Keratinocyte (primary cell): ENCODE data around the gene GASK1A. TPM values are rescaled to one million over a fixed set of nuclear protein-coding genes. Genes with fewer than 3 reads are reported as not detected.

Source experiments
- DNase-seq: peaks from one replicate; pipeline ENCODE4 v3.0.0-alpha.2; 2011; ENCODE audit warnings: low read depth, missing footprints, low spot score
- FAIRE-seq: peaks from 2 replicates; lab custom pipeline; 2011; peaks lifted over from hg19 to GRCh38; lab: Jason Lieb, UNC
- H2AFZ ChIP-seq: 2 replicates; pipeline ENCODE4 v1.6.0; 2012; ENCODE audit warnings: low read length, control low read depth, inconsistent platforms; ENCODE audit not compliant: control insufficient read depth
- H3K27ac ChIP-seq: 2 replicates; pipeline ENCODE4 v1.5.1; 2011; ENCODE audit warnings: low read length; ENCODE audit not compliant: control insufficient read depth, insufficient read depth
- H3K27me3 ChIP-seq: 3 replicates; pipeline ENCODE4 v1.6.0; 2011; ENCODE audit warnings: low read length; ENCODE audit not compliant: control insufficient read depth, insufficient read depth; ENCODE audit errors: extremely low read depth
- H3K36me3 ChIP-seq, 2 experiments: 2 replicates in 1 of 2; 3 replicates in 1 of 2; pipeline ENCODE4 v1.5.1; 2011; ENCODE audit warnings: low read length in 2 of 2, mild to moderate bottlenecking in 1 of 2; ENCODE audit not compliant: control insufficient read depth in 2 of 2, insufficient read depth in 2 of 2; ENCODE audit errors: extremely low read depth in 1 of 2
- H3K4me1 ChIP-seq: 3 replicates; pipeline ENCODE4 v1.5.1; 2011; ENCODE audit warnings: low read length; ENCODE audit not compliant: control insufficient read depth, insufficient read depth; ENCODE audit errors: extremely low read depth
- H3K4me2 ChIP-seq: 3 replicates; pipeline ENCODE4 v1.6.0; 2011; ENCODE audit warnings: low read depth, low read length; ENCODE audit not compliant: control insufficient read depth, insufficient read depth; ENCODE audit errors: extremely low read depth
- H3K4me3 ChIP-seq, 3 experiments: fragments of 200-600 bp in 1 of 3; sonication (generic) in 1 of 3; 2 replicates in 2 of 3; 3 replicates in 1 of 3; pipeline ENCODE4 v1.5.1; 2011 to 2016; ENCODE audit warnings: low read length in 3 of 3, mild to moderate bottlenecking in 3 of 3, control low read depth in 2 of 3, inconsistent platforms in 1 of 3, low read depth in 1 of 3, mixed read lengths in 1 of 3, mixed run types in 1 of 3, moderate library complexity in 1 of 3; ENCODE audit not compliant: control insufficient read depth in 2 of 3, insufficient read depth in 2 of 3; ENCODE audit errors: extremely low read depth in 1 of 3
- H3K79me2 ChIP-seq: 2 replicates; pipeline ENCODE4 v1.6.0; 2012; ENCODE audit warnings: low read length; ENCODE audit not compliant: control insufficient read depth, insufficient read depth
- H3K9ac ChIP-seq: 3 replicates; pipeline ENCODE4 v1.6.0; 2011; ENCODE audit warnings: low read length; ENCODE audit not compliant: control insufficient read depth, insufficient read depth; ENCODE audit errors: extremely low read depth
- H3K9me1 ChIP-seq: 3 replicates; pipeline ENCODE4 v1.6.0; 2011; ENCODE audit warnings: low read length; ENCODE audit not compliant: control insufficient read depth, insufficient read depth; ENCODE audit errors: extremely low read depth
- H3K9me3 ChIP-seq: 2 replicates; pipeline ENCODE4 v1.5.1; 2012; ENCODE audit warnings: low read depth, low read length; ENCODE audit not compliant: control insufficient read depth
- H4K20me1 ChIP-seq: 3 replicates; pipeline ENCODE4 v1.6.0; 2011; ENCODE audit warnings: low read length; ENCODE audit not compliant: control insufficient read depth, insufficient read depth; ENCODE audit errors: extremely low read depth
- CTCF ChIP-seq, 3 experiments: IDR thresholded peaks in 1 of 3; conservative IDR thresholded peaks in 1 of 3; optimal IDR thresholded peaks in 1 of 3; 2 replicates in 2 of 3; 3 replicates in 1 of 3; pipeline versions ENCODE3 to v1.5.1; 2011; ENCODE audit warnings: low read length in 3 of 3, mild to moderate bottlenecking in 3 of 3, moderate library complexity in 2 of 3, control low read depth in 1 of 3, inconsistent platforms in 1 of 3; ENCODE audit not compliant: insufficient read depth in 2 of 3; ENCODE audit errors: extremely low read depth in 1 of 3
- EZH2 ChIP-seq: IDR thresholded peaks from one replicate; pipeline ENCODE4 v1.6.1; 2012; ENCODE audit warnings: inconsistent platforms, mild to moderate bottlenecking, low read length, moderate library complexity
- dilution Hi-C: fragments of 300-500 bp; cut with MboI; formaldehyde crosslinking; loops from one replicate; pipeline ENCODE4 v1.7.0; 2020; ENCODE audit warnings: low sequenced_read_pairs; ENCODE audit not compliant: extremely low pct_ligation_motif_present
- polyA plus RNA-seq, 5 experiments: library from polyadenylated mRNA; depleted of rRNA in 3 of 5; stranded (reverse) in 3 of 5; stranded (forward) in 1 of 5; unstranded in 1 of 5; fragments of >200 nt; gene quantifications; 1 replicate in 1 of 5; 2 replicates in 3 of 5; 3 replicates in 1 of 5; pipeline versions ENCODE4 v1.2.1 to v1.2.3, GENCODE V29; 2011 to 2012; ENCODE audit warnings: missing spikeins in 2 of 5, low read depth in 1 of 5, low replicate concordance in 1 of 5

GASK1A gene
- polyA plus RNA-seq, 1 donor (not counting 4 experiments of a cell fraction or from before 2014, with no cell fraction given): 0.30 TPM

GRCh38 chr3:43093006-43093405 is 113.9 kb downstream of the GASK1A start:
- Histone ChIP-seq H3K79me2 (no peaks in the 10 kb centered on the region), H3K36me3 (no peaks in the 10 kb centered on the region), H3K9ac (no peak overlapping the region), H3K27me3 (no peaks in the 10 kb centered on the region), H3K9me1 (no peaks in the 10 kb centered on the region), H3K27ac (no peak overlapping the region), H3K4me2 (no peak overlapping the region), H3K9me3 (no peaks in the 10 kb centered on the region), H4K20me1 (no peaks in the 10 kb centered on the region), H3K4me1 (no peaks in the 10 kb centered on the region), H3K4me3 (no peak overlapping the region), H2AFZ (no peak overlapping the region)
- dilution Hi-C loops: no loop called here
- TF ChIP-seq EZH2: no peak
- TF ChIP-seq CTCF (optimal IDR thresholded peaks at IDR 0.05 in 1 of 3, IDR thresholded peaks at IDR 0.05 in 1 of 3, conservative IDR thresholded peaks at IDR 0.05 in 1 of 3; ENCODE audit: extremely low read depth in 1 of 3, insufficient read depth in 2 of 3, low read length in 3 of 3): no peak
- DNase-seq (no peak), FAIRE-seq (no peak)

GRCh38 chr3:43093974-43094373 is 114.9 kb downstream of the GASK1A start:
- H3K4me3 ChIP-seq: no peak overlapping the region
- H3K9me1 ChIP-seq: no peaks in the 10 kb centered on the region
- no peaks in the 10 kb centered on the region for H3K9me3 ChIP-seq
- DNase-seq (no peak), FAIRE-seq (no peak)
- no peaks in the 10 kb centered on the region for H3K36me3 ChIP-seq
- dilution Hi-C loops: no loop called here
- no peaks in the 10 kb centered on the region for H3K27me3 ChIP-seq
- no peak overlapping the region for H3K27ac ChIP-seq
- TF ChIP-seq CTCF (optimal IDR thresholded peaks at IDR 0.05 in 1 of 3, IDR thresholded peaks at IDR 0.05 in 1 of 3, conservative IDR thresholded peaks at IDR 0.05 in 1 of 3; ENCODE audit: extremely low read depth in 1 of 3, insufficient read depth in 2 of 3, low read length in 3 of 3): no peak
- TF ChIP-seq EZH2: no peak
- no peak overlapping the region for H2AFZ ChIP-seq
- H3K4me2 ChIP-seq: no peak overlapping the region
- no peaks in the 10 kb centered on the region for H3K4me1 ChIP-seq
- H4K20me1 ChIP-seq: no peaks in the 10 kb centered on the region
- no peak overlapping the region for H3K9ac ChIP-seq
- no peaks in the 10 kb centered on the region for H3K79me2 ChIP-seq
